ENCODE measurements around the gene ITGBL1. TPM values are rescaled to one million over a fixed set of nuclear protein-coding genes. Genes with fewer than 3 reads are reported as not detected.

ITGBL1 gene
- total and polyA plus RNA-seq, 2 of the 8 experiments (the other 6 are each of a cell fraction or from before 2014, with no cell fraction given), result not detected

DNA sequence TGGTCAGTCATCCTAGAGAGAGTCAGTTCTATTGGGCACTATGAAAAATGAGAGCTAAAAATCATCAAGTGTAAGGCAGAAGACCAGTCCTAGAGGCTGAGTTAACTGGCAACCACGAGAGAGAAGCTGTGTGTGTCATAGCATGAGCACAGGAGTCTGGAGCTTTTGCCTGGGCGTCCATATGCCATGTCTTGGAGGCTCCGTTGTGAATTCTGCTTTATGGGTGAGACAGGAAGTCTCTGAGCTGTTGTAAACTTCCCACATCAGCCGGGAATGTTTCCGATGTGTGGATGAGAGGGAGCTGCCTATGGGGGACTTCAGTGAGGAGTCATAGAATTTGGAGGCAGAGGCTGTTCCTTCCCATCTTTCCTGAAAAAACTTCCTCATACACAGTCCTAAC lies 120.0 kb downstream of the ITGBL1 start:
- H4K8ac ChIP-seq (ENCODE audit: extremely low read depth, insufficient read depth, low read length), result no peak overlapping the region
- no peaks in the 10 kb centered on the region for H3K9me3 ChIP-seq (ENCODE audit: insufficient read depth in 2 of 2, low read depth in 1 of 2, low read length in 1 of 2)
- no peak overlapping the region for H2BK20ac ChIP-seq (ENCODE audit: low read length)
- H2BK5ac ChIP-seq (ENCODE audit: low read depth, low read length), result no peak overlapping the region
- no peak overlapping the region for H2BK15ac ChIP-seq (ENCODE audit: low read length)
- H3K4me2 ChIP-seq (ENCODE audit: insufficient read depth in 1 of 2, low read depth in 2 of 2, low read length in 2 of 2), result no peak overlapping the region
- no peaks in the 10 kb centered on the region for H3K27me3 ChIP-seq (replicated peaks in 1 of 4; ENCODE audit: control insufficient read depth in 3 of 4, extremely low read depth in 1 of 4, insufficient read depth in 3 of 4, low read length in 3 of 4)
- no peak overlapping the region for H3K27ac ChIP-seq (ENCODE audit: low read depth, low read length)
- H3K14ac ChIP-seq (ENCODE audit: insufficient read length), result no peak overlapping the region
- H3K23me2 ChIP-seq (ENCODE audit: low read depth, low read length), result no peaks in the 10 kb centered on the region
- no peak overlapping the region for H3K9ac ChIP-seq (replicated peaks in 1 of 4; ENCODE audit: extremely low read depth in 1 of 4, low read depth in 3 of 4, low read length in 3 of 4)
- WGBS, 2 experiments (ENCODE audit: extremely low coverage in 1 of 2, insufficient coverage in 1 of 2, insufficient read length in 1 of 2, insufficient replicate concordance in 2 of 2, low coverage in 1 of 2, low lambda C conversion rate in 2 of 2, missing lambda C conversion rate in 1 of 2), result 87% methylated on average over 5 of the region's 5 CpGs; no CpG with 5 or more reads in 1 of the 2 experiments
- peak overlapping the region; percentile 51; the same call in 1 of the 2 replicates for H2AFZ ChIP-seq (ENCODE audit: low read length)
- H3K36me3 ChIP-seq (ENCODE audit: control insufficient read depth in 2 of 4, insufficient read depth in 4 of 4, low read length in 3 of 4), result no peaks in the 10 kb centered on the region
- no peak overlapping the region for H3K18ac ChIP-seq (ENCODE audit: extremely low read depth, low read length)
- H2BK12ac ChIP-seq (ENCODE audit: low read depth, low read length), result no peak overlapping the region
- H3K4ac ChIP-seq (replicated peaks; ENCODE audit: insufficient read length, low read depth, low read length), result no peak overlapping the region
- H3K23ac ChIP-seq (ENCODE audit: insufficient read length), result no peak overlapping the region
- no peak overlapping the region for H2BK120ac ChIP-seq (replicated peaks; ENCODE audit: low read depth, low read length)
- H3K79me1 ChIP-seq (ENCODE audit: low read depth, low read length), result no peaks in the 10 kb centered on the region
- POLR2A ChIA-PET (ENCODE audit: partially characterized antibody), result no interaction called here
- DNase-seq (ENCODE audit: low read depth in 1 of 2, low spot score in 2 of 2) (no peak), FAIRE-seq (no peak)
- no peak overlapping the region for H3K4me3 ChIP-seq (ENCODE audit: extremely low read depth in 1 of 4, insufficient read depth in 2 of 4, low read depth in 3 of 4, low read length in 4 of 4)
- H3K56ac ChIP-seq (replicated peaks; ENCODE audit: insufficient read length, low read depth, low read length), result no peak overlapping the region
- H4K91ac ChIP-seq (replicated peaks; ENCODE audit: insufficient read length, low read length), result no peak overlapping the region
- no peak overlapping the region for H2AK5ac ChIP-seq (ENCODE audit: low read depth, low read length)
- H4K5ac ChIP-seq (ENCODE audit: insufficient read length, low read depth, low read length), result no peak overlapping the region
- no peaks in the 10 kb centered on the region for H3K4me1 ChIP-seq (replicated peaks in 1 of 4; ENCODE audit: control insufficient read depth in 3 of 4, insufficient read depth in 4 of 4, low read length in 3 of 4)
- CTCF ChIA-PET (ENCODE audit: partially characterized antibody), result interaction anchor here (0.7 kb wide), 1 partner anchor 312 kb away, joined by 3 read pairs; no protein-coding TSS in a partner anchor
- no peaks in the 10 kb centered on the region for H3K79me2 ChIP-seq (ENCODE audit: control insufficient read depth in 1 of 2, insufficient read depth in 2 of 2, low read length in 2 of 2)
- H4K20me1 ChIP-seq (replicated peaks in 1 of 2; ENCODE audit: control insufficient read depth in 1 of 2, insufficient read depth in 2 of 2, low read length in 2 of 2), result no peaks in the 10 kb centered on the region
- TF ChIP-seq TCF12 (IDR thresholded peaks at IDR 0.05; ENCODE audit: low read depth, low read length) (no peak), MAFK (IDR thresholded peaks at IDR 0.05; ENCODE audit: low read depth, low read length) (no peak), KDM5A (IDR thresholded peaks at IDR 0.05; ENCODE audit: low read length) (no peak), PHF8 (conservative IDR thresholded peaks at IDR 0.05; ENCODE audit: low read depth, low read length) (no peak), FOSL1 (IDR thresholded peaks at IDR 0.05; ENCODE audit: insufficient read depth, low read depth, low read length) (no peak), SP1 (IDR thresholded peaks at IDR 0.05; ENCODE audit: low read depth, low read length) (no peak), CEBPB (IDR thresholded peaks at IDR 0.05; ENCODE audit: low read depth, low read length) (no peak), BCL11A (IDR thresholded peaks at IDR 0.05; ENCODE audit: low read depth in 2 of 2, low read length in 2 of 2) (no peak), NANOG (IDR thresholded peaks at IDR 0.05; ENCODE audit: insufficient read depth, low read depth, low read length, poor library complexity, severe bottlenecking) (no peak), EZH2 (IDR thresholded peaks at IDR 0.05; ENCODE audit: low read depth, low read length, severe bottlenecking) (no peak), SAP30 (IDR thresholded peaks at IDR 0.05; ENCODE audit: insufficient read depth, insufficient replicate concordance, low read length) (no peak), CHD2 (IDR thresholded peaks at IDR 0.05; ENCODE audit: low read length) (no peak), CREB1 (IDR thresholded peaks at IDR 0.05) (no peak), NRF1 (IDR thresholded peaks at IDR 0.05; ENCODE audit: low read depth, low read length) (no peak)
- TF ChIP-seq, protein P1, sequence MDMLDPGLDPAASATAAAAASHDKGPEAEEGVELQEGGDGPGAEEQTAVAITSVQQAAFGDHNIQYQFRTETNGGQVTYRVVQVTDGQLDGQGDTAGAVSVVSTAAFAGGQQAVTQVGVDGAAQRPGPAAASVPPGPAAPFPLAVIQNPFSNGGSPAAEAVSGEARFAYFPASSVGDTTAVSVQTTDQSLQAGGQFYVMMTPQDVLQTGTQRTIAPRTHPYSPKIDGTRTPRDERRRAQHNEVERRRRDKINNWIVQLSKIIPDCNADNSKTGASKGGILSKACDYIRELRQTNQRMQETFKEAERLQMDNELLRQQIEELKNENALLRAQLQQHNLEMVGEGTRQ (IDR thresholded peaks at IDR 0.05; ENCODE audit: low read length), result no peak
